Mesendoderm (in vitro differentiated cells): Measurements from ENCODE around the gene OLFML1.

Experiments used
- DNase-seq: peaks from one replicate; pipeline ENCODE4 v3.0.0; 2013
- H2AK5ac ChIP-seq: 2 replicates; pipeline ENCODE4 v1.6.1; 2013; ENCODE audit warnings: low read length, inconsistent platforms
- H2BK120ac ChIP-seq: 2 replicates; pipeline ENCODE4 v1.6.1; 2013; ENCODE audit warnings: low read depth, mild to moderate bottlenecking, low read length, moderate library complexity, mixed read lengths
- H2BK15ac ChIP-seq: replicated peaks from 2 replicates; pipeline ENCODE4 v1.6.1; 2013; ENCODE audit warnings: low read depth, mild to moderate bottlenecking, moderate library complexity
- H2BK5ac ChIP-seq: 2 replicates; pipeline ENCODE4 v1.6.1; 2013; ENCODE audit warnings: low read length, inconsistent platforms
- H3K18ac ChIP-seq: 2 replicates; pipeline ENCODE4 v1.6.1; 2013; ENCODE audit warnings: mild to moderate bottlenecking, low read length, mixed read lengths
- H3K23ac ChIP-seq: one replicate; pipeline ENCODE4 v1.6.1; 2013; ENCODE audit warnings: low read length
- H3K27ac ChIP-seq: 2 replicates; pipeline ENCODE4 v1.5.1; 2013; ENCODE audit warnings: low read depth, mild to moderate bottlenecking, inconsistent platforms, low read length, moderate library complexity
- H3K27me3 ChIP-seq: 2 replicates; pipeline ENCODE4 v1.6.1; 2013; ENCODE audit warnings: low read length, control low read depth, mild to moderate bottlenecking, inconsistent platforms; ENCODE audit not compliant: insufficient read depth, poor library complexity
- H3K36me3 ChIP-seq: 2 replicates; pipeline ENCODE4 v1.6.1; 2013; ENCODE audit warnings: low read length, inconsistent platforms; ENCODE audit not compliant: control insufficient read depth, insufficient read depth
- H3K4ac ChIP-seq: one replicate; pipeline ENCODE4 v1.6.1; 2013; ENCODE audit warnings: low read depth, mild to moderate bottlenecking, low read length, moderate library complexity
- H3K4me1 ChIP-seq: 2 replicates; pipeline ENCODE4 v1.6.1; 2013; ENCODE audit warnings: low read depth, low read length, inconsistent platforms; ENCODE audit not compliant: control insufficient read depth
- H3K4me2 ChIP-seq: 2 replicates; pipeline ENCODE4 v1.6.1; 2013; ENCODE audit warnings: low read length
- H3K4me3 ChIP-seq: 2 replicates; pipeline ENCODE4 v1.5.1; 2013; ENCODE audit warnings: mild to moderate bottlenecking, low read length
- H3K56ac ChIP-seq: one replicate; pipeline ENCODE4 v1.6.1; 2013; ENCODE audit warnings: low read length
- H3K79me1 ChIP-seq: 2 replicates; pipeline ENCODE4 v1.6.1; 2013; ENCODE audit warnings: low read length, inconsistent platforms
- H3K79me2 ChIP-seq: 2 replicates; pipeline ENCODE4 v1.6.1; 2013; ENCODE audit warnings: mild to moderate bottlenecking, low read length; ENCODE audit not compliant: control insufficient read depth, insufficient read depth
- H3K9ac ChIP-seq: 2 replicates; pipeline ENCODE4 v1.6.1; 2013; ENCODE audit warnings: low read length, inconsistent platforms
- H4K5ac ChIP-seq: one replicate; pipeline ENCODE4 v1.6.1; 2013; ENCODE audit warnings: low read length
- H4K8ac ChIP-seq: one replicate; pipeline ENCODE4 v1.6.1; 2013; ENCODE audit warnings: low read depth, mild to moderate bottlenecking, control low read depth, low read length, moderate library complexity
- WGBS: extraction: QIAGEN DNeasy Blood & Tissue Kit; methylation state at CpG from one replicate; pipeline ENCODE4 v1.1.7; 2013; ENCODE audit warnings: low lambda C conversion rate, missing lambda C conversion rate; ENCODE audit not compliant: insufficient coverage; ENCODE audit errors: extremely low coverage; 5-methylcytosine and 5-hydroxymethylcytosine counted together

The OLFML1 gene

GRCh38 chr11:7442588-7443215 is 42.6 kb upstream of the OLFML1 start:
- H2BK5ac ChIP-seq: no peak overlapping the region
- H3K4me1 ChIP-seq: peaks cover 2% of the 10 kb centered on the region
- H3K9ac ChIP-seq: no peak overlapping the region
- no peaks in the 10 kb centered on the region for H3K27me3 ChIP-seq
- H3K79me2 ChIP-seq: no peaks in the 10 kb centered on the region
- no peak overlapping the region for H3K56ac ChIP-seq
- no peak overlapping the region for H2BK120ac ChIP-seq
- H3K23ac ChIP-seq: no peak overlapping the region
- H4K5ac ChIP-seq: no peak overlapping the region
- no peak overlapping the region for H3K4me2 ChIP-seq
- peak; percentile 79 for DNase-seq
- H3K4ac ChIP-seq: no peak overlapping the region
- no peak overlapping the region for H4K8ac ChIP-seq
- no peak overlapping the region for H3K4me3 ChIP-seq
- H3K36me3 ChIP-seq: no peaks in the 10 kb centered on the region
- no CpG with 5 or more reads among the region's 6 CpGs for WGBS
- H2BK15ac ChIP-seq: no peak overlapping the region
- no peak overlapping the region for H2AK5ac ChIP-seq
- H3K18ac ChIP-seq: no peak overlapping the region
- no peaks in the 10 kb centered on the region for H3K79me1 ChIP-seq
- no peak overlapping the region for H3K27ac ChIP-seq

- Histone ChIP-seq H3K9ac (no peak overlapping the region), H2BK120ac (no peak overlapping the region), H3K36me3 (no peaks in the 10 kb centered on the region), H4K8ac (no peak overlapping the region), H3K4me1 (peaks cover 2% of the 10 kb centered on the region), H3K4me2 (no peak overlapping the region), H3K18ac (no peak overlapping the region), H4K5ac (no peak overlapping the region), H3K27me3 (no peaks in the 10 kb centered on the region), H3K4ac (no peak overlapping the region), H3K79me1 (no peaks in the 10 kb centered on the region), H3K79me2 (no peaks in the 10 kb centered on the region), H3K27ac (no peak overlapping the region), H3K4me3 (no peak overlapping the region), H2AK5ac (no peak overlapping the region), H2BK15ac (no peak overlapping the region), H3K23ac (no peak overlapping the region), H3K56ac (no peak overlapping the region), H2BK5ac (no peak overlapping the region)
- WGBS: no CpG with 5 or more reads among the region's 6 CpGs
- peak; percentile 83 for DNase-seq
Observed at GRCh38 chr11:7444091-7444981, 41.0 kb upstream of the OLFML1 start.

- H4K5ac ChIP-seq: no peak overlapping the region
- H2BK5ac ChIP-seq: no peak overlapping the region
- H3K9ac ChIP-seq: no peak overlapping the region
- H4K8ac ChIP-seq: no peak overlapping the region
- no peaks in the 10 kb centered on the region for H3K79me1 ChIP-seq
- DNase-seq: no peak
- no peak overlapping the region for H2BK15ac ChIP-seq
- no peak overlapping the region for H3K18ac ChIP-seq
- H3K4me2 ChIP-seq: no peak overlapping the region
- H3K36me3 ChIP-seq: no peaks in the 10 kb centered on the region
- no peak overlapping the region for H2BK120ac ChIP-seq
- peak overlapping the region; percentile 78 for H2AK5ac ChIP-seq
- no CpG with 5 or more reads among the region's 5 CpGs for WGBS
- H3K4ac ChIP-seq: no peak overlapping the region
- no peaks in the 10 kb centered on the region for H3K27me3 ChIP-seq
- no peak overlapping the region for H3K23ac ChIP-seq
- H3K79me2 ChIP-seq: no peaks in the 10 kb centered on the region
- no peak overlapping the region for H3K4me3 ChIP-seq
- H3K27ac ChIP-seq: no peak overlapping the region
- peaks cover 2% of the 10 kb centered on the region for H3K4me1 ChIP-seq
- no peak overlapping the region for H3K56ac ChIP-seq
Observed at GRCh38 chr11:7445564-7445963, 39.7 kb upstream of the OLFML1 start.

GRCh38 chr11:7448201-7448600 is 37.1 kb upstream of the OLFML1 start:
- Histone ChIP-seq H3K9ac (no peak overlapping the region), H3K23ac (no peak overlapping the region), H4K5ac (no peak overlapping the region), H2BK15ac (no peak overlapping the region), H3K36me3 (no peaks in the 10 kb centered on the region), H3K18ac (no peak overlapping the region), H2BK120ac (no peak overlapping the region), H3K4me1 (peaks cover 2% of the 10 kb centered on the region), H3K79me2 (no peaks in the 10 kb centered on the region), H4K8ac (no peak overlapping the region), H3K27me3 (no peaks in the 10 kb centered on the region), H3K4ac (no peak overlapping the region), H2BK5ac (no peak overlapping the region), H3K56ac (no peak overlapping the region), H3K4me3 (no peak overlapping the region), H3K27ac (no peak overlapping the region), H3K4me2 (no peak overlapping the region), H2AK5ac (no peak overlapping the region), H3K79me1 (no peaks in the 10 kb centered on the region)
- peak; percentile 55 for DNase-seq
- WGBS: no CpG with 5 or more reads among the region's 12 CpGs

GRCh38 chr11:7449211-7449840 is 36.0 kb upstream of the OLFML1 start:
- WGBS: no CpG with 5 or more reads among the region's 3 CpGs
- Histone ChIP-seq H2BK5ac (no peak overlapping the region), H4K5ac (no peak overlapping the region), H3K4me1 (peaks cover 2% of the 10 kb centered on the region), H3K79me1 (no peaks in the 10 kb centered on the region), H3K18ac (no peak overlapping the region), H3K4ac (no peak overlapping the region), H3K9ac (no peak overlapping the region), H2BK120ac (no peak overlapping the region), H3K4me3 (no peak overlapping the region), H2AK5ac (no peak overlapping the region), H3K4me2 (no peak overlapping the region), H3K27me3 (no peaks in the 10 kb centered on the region), H3K36me3 (no peaks in the 10 kb centered on the region), H3K23ac (no peak overlapping the region), H3K27ac (no peak overlapping the region), H3K56ac (no peak overlapping the region), H4K8ac (no peak overlapping the region), H3K79me2 (no peaks in the 10 kb centered on the region), H2BK15ac (no peak overlapping the region)
- no peak for DNase-seq
